Measurements from ENCODE around the gene ZNF789. TPM values are rescaled to one million over a fixed set of nuclear protein-coding genes. Genes with fewer than 3 reads are reported as not detected.

Gene ZNF789
- total and polyA plus RNA-seq, 3 experiments from 2014 or later, result 6.1 to 12.5 (median 12.3) TPM

- ChIA-PET POLR2A (no interaction called here), CTCF (no interaction called here)
- Mint-ChIP-seq H3K27ac (no peak overlapping the region), H3K9me3 (no peaks in the 10 kb centered on the region), H3K27me3 (peaks cover 0 to 2% of the 10 kb centered on the region in 2 donors), H3K36me3 (peaks cover 22 to 56% (median 25%) of the 10 kb centered on the region in 3 donors), H3K4me3 (no peak overlapping the region), H3K4me1 (peaks cover 0 to 5% (median 2%) of the 10 kb centered on the region in 3 donors)
- Histone ChIP-seq H3K27me3 (ENCODE audit: insufficient read depth, low read length, poor library complexity, severe bottlenecking) (no peaks in the 10 kb centered on the region), H3K9me3 (ENCODE audit: low read length) (no peaks in the 10 kb centered on the region), H3K4me1 (ENCODE audit: insufficient read depth, low read length) (no peaks in the 10 kb centered on the region), H3K27ac (ENCODE audit: low read depth, low read length) (no peak overlapping the region), H3K36me3 (ENCODE audit: insufficient read depth, low read length) (peaks cover 17% of the 10 kb centered on the region), H3K4me3 (ENCODE audit: low read length) (no peak overlapping the region)
- DNase-seq, result no peak
These were observed 48.7 kb downstream of the ZNF789 start for GRCh38 chr7:99521399-99521798.

GRCh38 chr7:99525713-99526440 lies 53.2 kb downstream of the ZNF789 start:
- peaks cover 0 to 20% (median 19%) of the 10 kb centered on the region in 5 donors for H3K9me3 Mint-ChIP-seq
- peaks cover 0 to 2% of the 10 kb centered on the region in 2 donors for H3K27me3 Mint-ChIP-seq
- POLR2A ChIA-PET, result no interaction called here
- H3K4me1 ChIP-seq (ENCODE audit: insufficient read depth, low read length), result no peaks in the 10 kb centered on the region
- no peaks in the 10 kb centered on the region for H3K27me3 ChIP-seq (ENCODE audit: insufficient read depth, low read length, poor library complexity, severe bottlenecking)
- H3K4me3 ChIP-seq (ENCODE audit: low read length), result no peak overlapping the region
- H3K36me3 Mint-ChIP-seq, result peaks cover 26 to 66% (median 36%) of the 10 kb centered on the region in 3 donors
- H3K9me3 ChIP-seq (ENCODE audit: low read length), result no peaks in the 10 kb centered on the region
- H3K4me1 Mint-ChIP-seq, result peaks cover 0 to 5% (median 2%) of the 10 kb centered on the region in 3 donors
- CTCF ChIA-PET, result interaction anchor here (0.7 to 2.1 kb wide), 4 partner anchors 10 to 465 kb away, joined by 3 to 7 read pairs (median 4); no protein-coding TSS in a partner anchor
- H3K36me3 ChIP-seq (ENCODE audit: insufficient read depth, low read length), result peaks cover 8% of the 10 kb centered on the region
- no peak overlapping the region for H3K4me3 Mint-ChIP-seq
- no peak overlapping the region for H3K27ac ChIP-seq (ENCODE audit: low read depth, low read length)
- peak in 1 of 5 donors; percentile 12 for DNase-seq
- H3K27ac Mint-ChIP-seq, result peak overlapping the region in 3 of 8 donors; percentile 8 to 14 (median 12)

GRCh38 chr7:99531354-99531765 lies 58.7 kb downstream of the ZNF789 start:
- ChIA-PET CTCF (interaction anchor here (1.0 kb wide), 1 partner anchor 8 kb away, joined by 3 read pairs; no protein-coding TSS in a partner anchor), POLR2A (interaction anchor here (0.5 to 1.0 kb wide), 3 partner anchors 11 to 921 kb away, joined by 3 to 10 read pairs (median 4); partner anchors contain the start of gene MEPCE)
- H3K4me3 ChIP-seq (ENCODE audit: low read length), result no peak overlapping the region
- H3K27ac ChIP-seq (ENCODE audit: low read depth, low read length), result no peak overlapping the region
- no peaks in the 10 kb centered on the region for H3K4me1 Mint-ChIP-seq
- no peaks in the 10 kb centered on the region for H3K27me3 Mint-ChIP-seq
- no peak overlapping the region for H3K4me3 Mint-ChIP-seq
- H3K9me3 ChIP-seq (ENCODE audit: low read length), result peaks cover 24% of the 10 kb centered on the region
- H3K27me3 ChIP-seq (ENCODE audit: insufficient read depth, low read length, poor library complexity, severe bottlenecking), result no peaks in the 10 kb centered on the region
- peaks cover 10 to 52% (median 51%) of the 10 kb centered on the region in 5 donors for H3K9me3 Mint-ChIP-seq
- H3K36me3 ChIP-seq (ENCODE audit: insufficient read depth, low read length), result peaks cover 11% of the 10 kb centered on the region
- no peaks in the 10 kb centered on the region for H3K4me1 ChIP-seq (ENCODE audit: insufficient read depth, low read length)
- no peak for DNase-seq
- peaks cover 22 to 62% (median 57%) of the 10 kb centered on the region in 3 donors for H3K36me3 Mint-ChIP-seq
- H3K27ac Mint-ChIP-seq, result no peak overlapping the region

- H3K4me1 Mint-ChIP-seq, result no peaks in the 10 kb centered on the region
- peaks cover 15 to 44% (median 24%) of the 10 kb centered on the region in 3 donors for H3K36me3 Mint-ChIP-seq
These were observed 63.0 kb downstream of the ZNF789 start for GRCh38 chr7:99535667-99536066.

More at GRCh38 chr7:99535667-99536066, 63.0 kb downstream of the ZNF789 start:
- H3K27ac Mint-ChIP-seq, result no peak overlapping the region
- no peaks in the 10 kb centered on the region for H3K27me3 ChIP-seq (ENCODE audit: insufficient read depth, low read length, poor library complexity, severe bottlenecking)
- peaks cover 27% of the 10 kb centered on the region for H3K9me3 ChIP-seq (ENCODE audit: low read length)
- no peak for DNase-seq
- peaks cover 11% of the 10 kb centered on the region for H3K36me3 ChIP-seq (ENCODE audit: insufficient read depth, low read length)
- peaks cover 14 to 58% (median 57%) of the 10 kb centered on the region in 5 donors for H3K9me3 Mint-ChIP-seq
- ChIA-PET POLR2A (no interaction called here), CTCF (no interaction called here)
- no peak overlapping the region for H3K27ac ChIP-seq (ENCODE audit: low read depth, low read length)
- no peak overlapping the region for H3K4me3 ChIP-seq (ENCODE audit: low read length)
- H3K27me3 Mint-ChIP-seq, result no peaks in the 10 kb centered on the region
- H3K4me3 Mint-ChIP-seq, result no peak overlapping the region
- no peaks in the 10 kb centered on the region for H3K4me1 ChIP-seq (ENCODE audit: insufficient read depth, low read length)

Other genes starting within 250 kb of the ZNF789 start
- gene MYH16, start 200.1 kb upstream of the ZNF789 start, total RNA-seq, result not detected
- not detected for gene MYH16, start 200.1 kb upstream of the ZNF789 start, polyA plus RNA-seq
- 10 to 100 TPM; 86.5 to 86.6 TPM for gene ARPC1A, start 147.0 kb upstream of the ZNF789 start, total RNA-seq
- gene ARPC1A, start 147.0 kb upstream of the ZNF789 start, polyA plus RNA-seq, result 74.7 TPM
- gene ARPC1B, start 98.2 kb upstream of the ZNF789 start, total RNA-seq, result 100 to 1,000 TPM; 238 to 258 TPM
- 821 TPM for gene ARPC1B, start 98.2 kb upstream of the ZNF789 start, polyA plus RNA-seq
- gene PDAP1, start 64.3 kb upstream of the ZNF789 start, total RNA-seq, result 100 to 1,000 TPM; 198 to 210 TPM
- gene PDAP1, start 64.3 kb upstream of the ZNF789 start, polyA plus RNA-seq, result 32.8 TPM
- gene BUD31, start 63.9 kb upstream of the ZNF789 start, total RNA-seq, result 100 to 1,000 TPM; 185 to 188 TPM
- gene BUD31, start 63.9 kb upstream of the ZNF789 start, polyA plus RNA-seq, result 176 TPM
- gene PTCD1, start 34.1 kb upstream of the ZNF789 start, total RNA-seq, result 10 to 100 TPM in 1 of 2 experiments, 1 to 10 TPM in 1; 8.4 to 11.4 TPM
- gene PTCD1, start 34.1 kb upstream of the ZNF789 start, polyA plus RNA-seq, result 4.5 TPM
- 10 to 100 TPM; 58.7 to 66.6 TPM for gene CPSF4, start 33.9 kb upstream of the ZNF789 start, total RNA-seq
- gene CPSF4, start 33.9 kb upstream of the ZNF789 start, polyA plus RNA-seq, result 22.7 TPM
- gene ATP5MF, start 6.7 kb upstream of the ZNF789 start, total RNA-seq, result 100 to 1,000 TPM; 438 to 456 TPM
- 439 TPM for gene ATP5MF, start 6.7 kb upstream of the ZNF789 start, polyA plus RNA-seq
- 10 to 100 TPM; 34.1 to 35.0 TPM for gene ZNF394, start 27.4 kb downstream of the ZNF789 start, total RNA-seq
- gene ZNF394, start 27.4 kb downstream of the ZNF789 start, polyA plus RNA-seq, result 65.6 TPM
- gene ZKSCAN5, start 31.8 kb downstream of the ZNF789 start, total RNA-seq, result 1 to 10 TPM; 8.4 TPM
- 5.0 TPM for gene ZKSCAN5, start 31.8 kb downstream of the ZNF789 start, polyA plus RNA-seq
- gene FAM200A, start 79.2 kb downstream of the ZNF789 start, total RNA-seq, result 1 to 10 TPM; 7.9 to 8.4 TPM
- gene FAM200A, start 79.2 kb downstream of the ZNF789 start, polyA plus RNA-seq, result 7.6 TPM
- gene ZNF655, start 85.8 kb downstream of the ZNF789 start, total RNA-seq, result 10 to 100 TPM; 55.8 to 58.2 TPM
- 91.6 TPM for gene ZNF655, start 85.8 kb downstream of the ZNF789 start, polyA plus RNA-seq
- under 1 TPM; 0.55 to 0.70 TPM for gene TMEM225B, start 125.4 kb downstream of the ZNF789 start, total RNA-seq
- gene TMEM225B, start 125.4 kb downstream of the ZNF789 start, polyA plus RNA-seq, result 1.5 TPM
- gene ZSCAN25, start 144.1 kb downstream of the ZNF789 start, total RNA-seq, result 10 to 100 TPM; 26.6 to 27.8 TPM
- gene ZSCAN25, start 144.1 kb downstream of the ZNF789 start, polyA plus RNA-seq, result 13.0 TPM
- gene CYP3A5, start 207.1 kb downstream of the ZNF789 start, total RNA-seq, result not detected
- 0.16 TPM for gene CYP3A5, start 207.1 kb downstream of the ZNF789 start, polyA plus RNA-seq